ENCODE data around the gene HHIPL1.
A peak's percentile ranks its signal among the peaks of the same experiment; 100 is the strongest.

Gene HHIPL1

GRCh38 chr14:99721792-99722516, 77.0 kb downstream of the HHIPL1 start:
- H3K9me3 ChIP-seq (ENCODE audit: insufficient read depth, low read length, severe bottlenecking), result no peaks in the 10 kb centered on the region
- H3K4me2 ChIP-seq (ENCODE audit: insufficient read depth, low read length), result no peak overlapping the region
- H3K79me2 ChIP-seq (ENCODE audit: insufficient read depth, low read length), result no peaks in the 10 kb centered on the region
- DNase-seq, result no peak
- no peak for TF ChIP-seq CTCF (IDR thresholded peaks at IDR 0.05; ENCODE audit: borderline replicate concordance, extremely low read depth, low read length, poor library complexity, severe bottlenecking)
- no peak for TF ChIP-seq EZH2 (IDR thresholded peaks at IDR 0.05; ENCODE audit: borderline replicate concordance, low read depth, low read length, severe bottlenecking)
- H3K36me3 ChIP-seq (ENCODE audit: insufficient read depth, low read length), result no peaks in the 10 kb centered on the region
- peaks cover 7% of the 10 kb centered on the region for H3K27me3 ChIP-seq (ENCODE audit: insufficient read depth, low read length, poor library complexity)
- no peak overlapping the region for H2AFZ ChIP-seq (ENCODE audit: low read depth, low read length)
- no peak overlapping the region for H3K4me3 ChIP-seq (ENCODE audit: low read depth in 1 of 2, low read length in 2 of 2)
- no peaks in the 10 kb centered on the region for H3K4me1 ChIP-seq (ENCODE audit: insufficient read depth, low read length)
- H3K27ac ChIP-seq (ENCODE audit: low read length), result no peak overlapping the region
- no peak overlapping the region for H3K9ac ChIP-seq (ENCODE audit: low read depth, low read length)
- 0 out of 2 replicates have a peak, but pooled peaks cover 3% of the 10 kb centered on the region for H4K20me1 ChIP-seq (ENCODE audit: insufficient read depth, low read length)
- ATAC-seq (ENCODE audit: insufficient read depth, low read depth), result no peak

- Histone ChIP-seq H4K20me1 (ENCODE audit: insufficient read depth, low read length) (0 out of 2 replicates have a peak, but pooled peaks cover 3% of the 10 kb centered on the region), H3K4me1 (ENCODE audit: insufficient read depth, low read length) (no peaks in the 10 kb centered on the region), H3K27ac (ENCODE audit: low read length) (no peak overlapping the region), H3K27me3 (ENCODE audit: insufficient read depth, low read length, poor library complexity) (peaks cover 7% of the 10 kb centered on the region), H3K4me2 (ENCODE audit: insufficient read depth, low read length) (no peak overlapping the region), H2AFZ (ENCODE audit: low read depth, low read length) (no peak overlapping the region), H3K9ac (ENCODE audit: low read depth, low read length) (no peak overlapping the region), H3K9me3 (ENCODE audit: insufficient read depth, low read length, severe bottlenecking) (no peaks in the 10 kb centered on the region), H3K36me3 (ENCODE audit: insufficient read depth, low read length) (no peaks in the 10 kb centered on the region), H3K79me2 (ENCODE audit: insufficient read depth, low read length) (no peaks in the 10 kb centered on the region), H3K4me3 (ENCODE audit: low read depth in 1 of 2, low read length in 2 of 2) (no peak overlapping the region)
- peak; percentile 1 for DNase-seq
- ATAC-seq (ENCODE audit: insufficient read depth, low read depth), result no peak
- no peak for TF ChIP-seq CTCF (IDR thresholded peaks at IDR 0.05; ENCODE audit: borderline replicate concordance, extremely low read depth, low read length, poor library complexity, severe bottlenecking)
- no peak for TF ChIP-seq EZH2 (IDR thresholded peaks at IDR 0.05; ENCODE audit: borderline replicate concordance, low read depth, low read length, severe bottlenecking)
Measured at GRCh38 chr14:99722741-99723140, 77.8 kb downstream of the HHIPL1 start.

GRCh38 chr14:99724196-99724891, 79.4 kb downstream of the HHIPL1 start:
- H2AFZ ChIP-seq (ENCODE audit: low read depth, low read length), result no peak overlapping the region
- H3K36me3 ChIP-seq (ENCODE audit: insufficient read depth, low read length), result no peaks in the 10 kb centered on the region
- TF ChIP-seq CTCF (IDR thresholded peaks at IDR 0.05; ENCODE audit: borderline replicate concordance, extremely low read depth, low read length, poor library complexity, severe bottlenecking) (no peak), EZH2 (IDR thresholded peaks at IDR 0.05; ENCODE audit: borderline replicate concordance, low read depth, low read length, severe bottlenecking) (no peak)
- peaks cover 3% of the 10 kb centered on the region; the same call in 1 of the 2 replicates for H4K20me1 ChIP-seq (ENCODE audit: insufficient read depth, low read length)
- no peak overlapping the region for H3K9ac ChIP-seq (ENCODE audit: low read depth, low read length)
- ATAC-seq (ENCODE audit: insufficient read depth, low read depth) (no peak), DNase-seq (no peak)
- no peaks in the 10 kb centered on the region for H3K79me2 ChIP-seq (ENCODE audit: insufficient read depth, low read length)
- no peaks in the 10 kb centered on the region for H3K4me1 ChIP-seq (ENCODE audit: insufficient read depth, low read length)
- H3K9me3 ChIP-seq (ENCODE audit: insufficient read depth, low read length, severe bottlenecking), result no peaks in the 10 kb centered on the region
- H3K27me3 ChIP-seq (ENCODE audit: insufficient read depth, low read length, poor library complexity), result peaks cover 7% of the 10 kb centered on the region
- H3K4me3 ChIP-seq (ENCODE audit: low read depth in 1 of 2, low read length in 2 of 2), result no peak overlapping the region
- H3K4me2 ChIP-seq (ENCODE audit: insufficient read depth, low read length), result no peak overlapping the region
- no peak overlapping the region for H3K27ac ChIP-seq (ENCODE audit: low read length)
